ENCODE measurements around the gene PRKCZ. TPM values are rescaled to one million over a fixed set of nuclear protein-coding genes. Genes with fewer than 3 reads are reported as not detected.

Gene PRKCZ
- total RNA-seq, 1 experiment from 2014 or later = 1.9 TPM

DNA sequence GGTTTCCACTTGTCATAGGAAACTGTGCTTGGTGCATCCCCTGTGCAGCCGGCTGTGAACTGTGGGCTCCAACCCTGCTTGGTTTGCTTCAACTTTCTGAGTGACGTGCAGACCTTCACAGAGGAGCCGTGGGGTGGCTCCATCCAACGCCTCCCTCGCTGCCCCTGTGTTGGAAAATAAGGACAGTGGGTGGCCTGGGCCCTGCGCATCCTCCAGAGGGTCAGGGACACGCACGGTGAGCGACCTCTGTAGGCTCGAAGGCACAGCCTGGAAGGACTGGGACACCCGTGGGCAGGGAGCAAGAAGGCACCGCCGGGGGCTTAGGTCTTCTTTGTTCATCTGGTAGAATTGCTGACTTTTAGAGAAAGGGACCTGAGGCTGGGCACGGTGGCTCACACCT, 150.9 kb downstream of the PRKCZ start:
- Histone ChIP-seq H3K27me3 (replicated peaks; ENCODE audit: insufficient read depth, low read depth, low read length, poor library complexity) (no peaks in the 10 kb centered on the region), H3K4me3 (ENCODE audit: low read depth, low read length, poor library complexity, severe bottlenecking) (no peak overlapping the region), H3K27ac (ENCODE audit: low read depth, low read length, poor library complexity, severe bottlenecking) (no peak overlapping the region), H3K36me3 (ENCODE audit: insufficient read depth, low read length, poor library complexity, severe bottlenecking) (no peaks in the 10 kb centered on the region), H3K9me3 (ENCODE audit: low read depth, low read length, poor library complexity, severe bottlenecking) (no peaks in the 10 kb centered on the region), H3K4me1 (ENCODE audit: insufficient read depth, low read length, poor library complexity, severe bottlenecking) (peaks cover 20% of the 10 kb centered on the region)
- ChIA-PET POLR2A (ENCODE audit: low non-redundant PET) (no interaction called here), CTCF (no interaction called here)
- intact Hi-C loops (cut with micrococcal nuclease; ENCODE audit: unreplicated experiment) = no loop called here
- TF ChIP-seq CTCF (conservative IDR thresholded peaks at IDR 0.05; ENCODE audit: low read depth, low read length) (no peak), EZH2 (IDR thresholded peaks at IDR 0.05; ENCODE audit: borderline replicate concordance, low read depth, low read length, poor library complexity, severe bottlenecking) (no peak)
- no peak for DNase-seq (ENCODE audit: low spot score)
- no TSS peak for BruUV-seq (replicated peaks)

DNA sequence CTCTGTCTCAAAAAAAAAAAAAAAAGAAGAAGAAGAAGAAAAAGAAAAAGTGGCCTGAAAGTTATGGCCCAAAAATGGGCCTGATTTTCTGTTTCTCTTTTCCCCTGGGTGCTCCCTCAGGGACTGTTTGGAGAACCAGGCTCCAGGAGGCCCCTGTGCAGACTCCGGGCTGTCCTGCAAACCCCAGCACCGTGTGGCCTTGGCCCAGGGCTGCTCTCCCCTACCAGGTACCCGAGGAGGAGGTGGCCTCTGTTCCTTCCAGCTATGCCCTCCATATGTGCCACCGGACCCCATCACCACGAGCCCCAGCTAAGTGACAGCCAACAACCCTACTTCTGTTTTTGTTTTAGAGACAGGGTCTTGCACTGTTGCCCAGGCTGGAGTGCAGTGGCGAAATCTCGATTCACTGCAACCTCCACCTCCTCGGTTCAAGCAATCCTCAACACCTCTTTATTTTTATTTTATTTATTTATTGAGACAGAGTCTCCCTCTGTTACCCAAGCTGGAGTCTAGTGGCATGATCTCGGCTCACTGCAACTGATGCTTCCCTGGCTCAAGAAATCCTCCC, 151.9 kb downstream of the PRKCZ start:
- Histone ChIP-seq H3K27me3 (replicated peaks; ENCODE audit: insufficient read depth, low read depth, low read length, poor library complexity) (no peaks in the 10 kb centered on the region), H3K4me1 (ENCODE audit: insufficient read depth, low read length, poor library complexity, severe bottlenecking) (peaks cover 20% of the 10 kb centered on the region), H3K4me3 (ENCODE audit: low read depth, low read length, poor library complexity, severe bottlenecking) (no peak overlapping the region), H3K36me3 (ENCODE audit: insufficient read depth, low read length, poor library complexity, severe bottlenecking) (no peaks in the 10 kb centered on the region), H3K9me3 (ENCODE audit: low read depth, low read length, poor library complexity, severe bottlenecking) (no peaks in the 10 kb centered on the region), H3K27ac (ENCODE audit: low read depth, low read length, poor library complexity, severe bottlenecking) (no peak overlapping the region)
- ChIA-PET CTCF (no interaction called here), POLR2A (ENCODE audit: low non-redundant PET) (no interaction called here)
- intact Hi-C loops (cut with micrococcal nuclease; ENCODE audit: unreplicated experiment) = no loop called here
- TF ChIP-seq CTCF (conservative IDR thresholded peaks at IDR 0.05; ENCODE audit: low read depth, low read length) = no peak
- TF ChIP-seq EZH2 (IDR thresholded peaks at IDR 0.05; ENCODE audit: borderline replicate concordance, low read depth, low read length, poor library complexity, severe bottlenecking) = no peak
- no TSS peak for BruUV-seq (replicated peaks)
- no peak for DNase-seq (ENCODE audit: low spot score)

- TF ChIP-seq EZH2 (IDR thresholded peaks at IDR 0.05; ENCODE audit: borderline replicate concordance, low read depth, low read length, poor library complexity, severe bottlenecking) = no peak
- TF ChIP-seq CTCF (conservative IDR thresholded peaks at IDR 0.05; ENCODE audit: low read depth, low read length) = no peak
- CTCF ChIA-PET = no interaction called here
- H3K4me1 ChIP-seq (ENCODE audit: insufficient read depth, low read length, poor library complexity, severe bottlenecking) = peaks cover 20% of the 10 kb centered on the region
- DNase-seq (ENCODE audit: low spot score) = no peak
- no peaks in the 10 kb centered on the region for H3K9me3 ChIP-seq (ENCODE audit: low read depth, low read length, poor library complexity, severe bottlenecking)
- intact Hi-C loops (cut with micrococcal nuclease; ENCODE audit: unreplicated experiment) = no loop called here
- H3K36me3 ChIP-seq (ENCODE audit: insufficient read depth, low read length, poor library complexity, severe bottlenecking) = no peaks in the 10 kb centered on the region
- no peaks in the 10 kb centered on the region for H3K27me3 ChIP-seq (replicated peaks; ENCODE audit: insufficient read depth, low read depth, low read length, poor library complexity)
- no peak overlapping the region for H3K4me3 ChIP-seq (ENCODE audit: low read depth, low read length, poor library complexity, severe bottlenecking)
- no TSS peak for BruUV-seq (replicated peaks)
- POLR2A ChIA-PET (ENCODE audit: low non-redundant PET) = no interaction called here
- no peak overlapping the region for H3K27ac ChIP-seq (ENCODE audit: low read depth, low read length, poor library complexity, severe bottlenecking)
These were observed 152.8 kb downstream of the PRKCZ start for GRCh38 chr1:2202843-2203601.
